ENCODE results near the gene IL1F10. TPM values are rescaled to one million over a fixed set of nuclear protein-coding genes. Genes with fewer than 3 reads are reported as not detected.

The IL1F10 gene
- total RNA-seq, 1 donor from 2014 or later, result not detected

DNA sequence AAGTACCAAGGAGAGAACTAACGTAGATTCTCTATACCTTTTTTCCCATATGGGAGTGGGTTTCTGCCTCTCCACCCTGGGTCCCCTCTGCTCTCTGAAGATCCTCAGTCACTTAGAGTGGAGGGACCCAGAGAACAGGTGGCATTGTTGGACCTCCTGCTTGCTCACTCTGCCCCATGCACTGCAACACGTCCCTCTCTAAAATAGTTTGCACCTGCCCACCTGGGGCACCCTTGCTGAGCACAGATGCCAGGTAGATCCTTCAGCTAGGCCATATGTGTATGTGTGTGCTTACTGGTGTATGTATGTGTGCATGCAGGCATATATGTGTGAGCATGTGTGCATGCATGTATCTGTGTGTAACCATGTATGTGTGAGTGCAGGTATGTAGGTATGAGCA, 6.5 kb upstream of the IL1F10 start:
- no peak overlapping the region for H3K4me3 Mint-ChIP-seq (ENCODE audit: unreplicated experiment)
- H3K79me2 ChIP-seq (ENCODE audit: insufficient read depth, low read length), result no peaks in the 10 kb centered on the region
- H3K9ac ChIP-seq (ENCODE audit: low read length), result no peak overlapping the region
- H3K4me3 ChIP-seq (ENCODE audit: insufficient read depth, low read depth, low read length), result no peak overlapping the region
- FAIRE-seq, result no peak
- H3K27ac Mint-ChIP-seq (ENCODE audit: unreplicated experiment), result no peak overlapping the region
- no peaks in the 10 kb centered on the region for H3K36me3 Mint-ChIP-seq (ENCODE audit: low read depth, unreplicated experiment)
- H4K20me1 ChIP-seq (ENCODE audit: insufficient read depth, low read length), result no peaks in the 10 kb centered on the region
- H3K9me3 ChIP-seq (ENCODE audit: insufficient read depth, low read depth, low read length), result peaks cover 6% of the 10 kb centered on the region
- H3K36me3 ChIP-seq (ENCODE audit: insufficient read depth, low read length), result no peaks in the 10 kb centered on the region
- TF ChIP-seq, protein P1, sequence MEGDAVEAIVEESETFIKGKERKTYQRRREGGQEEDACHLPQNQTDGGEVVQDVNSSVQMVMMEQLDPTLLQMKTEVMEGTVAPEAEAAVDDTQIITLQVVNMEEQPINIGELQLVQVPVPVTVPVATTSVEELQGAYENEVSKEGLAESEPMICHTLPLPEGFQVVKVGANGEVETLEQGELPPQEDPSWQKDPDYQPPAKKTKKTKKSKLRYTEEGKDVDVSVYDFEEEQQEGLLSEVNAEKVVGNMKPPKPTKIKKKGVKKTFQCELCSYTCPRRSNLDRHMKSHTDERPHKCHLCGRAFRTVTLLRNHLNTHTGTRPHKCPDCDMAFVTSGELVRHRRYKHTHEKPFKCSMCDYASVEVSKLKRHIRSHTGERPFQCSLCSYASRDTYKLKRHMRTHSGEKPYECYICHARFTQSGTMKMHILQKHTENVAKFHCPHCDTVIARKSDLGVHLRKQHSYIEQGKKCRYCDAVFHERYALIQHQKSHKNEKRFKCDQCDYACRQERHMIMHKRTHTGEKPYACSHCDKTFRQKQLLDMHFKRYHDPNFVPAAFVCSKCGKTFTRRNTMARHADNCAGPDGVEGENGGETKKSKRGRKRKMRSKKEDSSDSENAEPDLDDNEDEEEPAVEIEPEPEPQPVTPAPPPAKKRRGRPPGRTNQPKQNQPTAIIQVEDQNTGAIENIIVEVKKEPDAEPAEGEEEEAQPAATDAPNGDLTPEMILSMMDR (IDR thresholded peaks at IDR 0.05; ENCODE audit: insufficient read depth, low read depth, low read length), result no peak
- no peak for TF ChIP-seq EZH2 (IDR thresholded peaks at IDR 0.05; ENCODE audit: insufficient read depth, low read length)
- H3K27me3 ChIP-seq (ENCODE audit: insufficient read depth, low read length), result peaks cover 10% of the 10 kb centered on the region
- no peak overlapping the region for H2AFZ ChIP-seq (ENCODE audit: low read depth, low read length)
- H3K9me3 Mint-ChIP-seq (ENCODE audit: unreplicated experiment), result peaks cover 9% of the 10 kb centered on the region
- H3K4me1 ChIP-seq (ENCODE audit: insufficient read depth, low read length), result no peaks in the 10 kb centered on the region
- H3K4me2 ChIP-seq (ENCODE audit: low read length), result no peak overlapping the region
- no peak for DNase-seq (ENCODE audit: low read depth)
- no peak overlapping the region for H3K27ac ChIP-seq (ENCODE audit: low read depth, low read length)
- peaks cover 35% of the 10 kb centered on the region for H3K27me3 Mint-ChIP-seq (ENCODE audit: low read depth, unreplicated experiment)
- H3K4me1 Mint-ChIP-seq (ENCODE audit: low read depth, unreplicated experiment), result no peaks in the 10 kb centered on the region

DNA sequence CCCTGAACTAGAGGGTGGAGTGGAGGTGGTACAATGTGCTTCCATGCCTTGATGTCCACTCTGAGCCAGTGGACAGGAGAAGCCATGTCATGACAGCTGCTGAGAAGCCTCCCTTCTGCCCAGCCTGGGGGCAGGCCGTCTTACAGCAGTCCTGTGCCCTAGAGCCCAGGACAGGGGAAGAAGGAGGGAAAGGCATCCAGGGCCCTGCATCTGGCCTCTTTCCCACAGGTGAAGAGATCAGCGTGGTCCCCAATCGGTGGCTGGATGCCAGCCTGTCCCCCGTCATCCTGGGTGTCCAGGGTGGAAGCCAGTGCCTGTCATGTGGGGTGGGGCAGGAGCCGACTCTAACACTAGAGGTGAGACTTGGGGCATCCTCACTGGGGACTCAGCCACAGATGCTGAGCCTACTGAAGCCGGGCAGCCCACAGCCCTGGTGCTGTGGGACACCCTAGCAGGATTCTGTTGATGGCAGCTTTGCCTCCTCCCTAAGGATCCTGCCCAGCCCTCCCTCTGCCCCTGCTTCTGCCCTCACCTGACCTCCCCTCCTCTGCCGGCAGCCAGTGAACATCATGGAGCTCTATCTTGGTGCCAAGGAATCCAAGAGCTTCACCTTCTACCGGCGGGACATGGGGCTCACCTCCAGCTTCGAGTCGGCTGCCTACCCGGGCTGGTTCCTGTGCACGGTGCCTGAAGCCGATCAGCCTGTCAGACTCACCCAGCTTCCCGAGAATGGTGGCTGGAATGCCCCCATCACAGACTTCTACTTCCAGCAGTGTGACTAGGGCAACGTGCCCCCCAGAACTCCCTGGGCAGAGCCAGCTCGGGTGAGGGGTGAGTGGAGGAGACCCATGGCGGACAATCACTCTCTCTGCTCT, 5.6 kb upstream of the IL1F10 start:
- Histone ChIP-seq H3K27me3 (ENCODE audit: insufficient read depth, low read length) (peaks cover 15% of the 10 kb centered on the region), H4K20me1 (ENCODE audit: insufficient read depth, low read length) (no peaks in the 10 kb centered on the region), H3K36me3 (ENCODE audit: insufficient read depth, low read length) (no peaks in the 10 kb centered on the region), H2AFZ (ENCODE audit: low read depth, low read length) (no peak overlapping the region), H3K9ac (ENCODE audit: low read length) (no peak overlapping the region), H3K4me2 (ENCODE audit: low read length) (no peak overlapping the region), H3K27ac (ENCODE audit: low read depth, low read length) (no peak overlapping the region), H3K9me3 (ENCODE audit: insufficient read depth, low read depth, low read length) (peaks cover 6% of the 10 kb centered on the region), H3K4me3 (ENCODE audit: insufficient read depth, low read depth, low read length) (no peak overlapping the region), H3K79me2 (ENCODE audit: insufficient read depth, low read length) (no peaks in the 10 kb centered on the region), H3K4me1 (ENCODE audit: insufficient read depth, low read length) (no peaks in the 10 kb centered on the region)
- TF ChIP-seq, protein P1 (IDR thresholded peaks at IDR 0.05; ENCODE audit: insufficient read depth, low read depth, low read length), result no peak
- TF ChIP-seq EZH2 (IDR thresholded peaks at IDR 0.05; ENCODE audit: insufficient read depth, low read length), result no peak
- H3K4me3 Mint-ChIP-seq (ENCODE audit: unreplicated experiment), result no peak overlapping the region
- H3K36me3 Mint-ChIP-seq (ENCODE audit: low read depth, unreplicated experiment), result no peaks in the 10 kb centered on the region
- no peak overlapping the region for H3K27ac Mint-ChIP-seq (ENCODE audit: unreplicated experiment)
- peaks cover 42% of the 10 kb centered on the region for H3K27me3 Mint-ChIP-seq (ENCODE audit: low read depth, unreplicated experiment)
- no peaks in the 10 kb centered on the region for H3K4me1 Mint-ChIP-seq (ENCODE audit: low read depth, unreplicated experiment)
- FAIRE-seq, result no peak
- DNase-seq (ENCODE audit: low read depth), result no peak
- peaks cover 7% of the 10 kb centered on the region for H3K9me3 Mint-ChIP-seq (ENCODE audit: unreplicated experiment)

DNA sequence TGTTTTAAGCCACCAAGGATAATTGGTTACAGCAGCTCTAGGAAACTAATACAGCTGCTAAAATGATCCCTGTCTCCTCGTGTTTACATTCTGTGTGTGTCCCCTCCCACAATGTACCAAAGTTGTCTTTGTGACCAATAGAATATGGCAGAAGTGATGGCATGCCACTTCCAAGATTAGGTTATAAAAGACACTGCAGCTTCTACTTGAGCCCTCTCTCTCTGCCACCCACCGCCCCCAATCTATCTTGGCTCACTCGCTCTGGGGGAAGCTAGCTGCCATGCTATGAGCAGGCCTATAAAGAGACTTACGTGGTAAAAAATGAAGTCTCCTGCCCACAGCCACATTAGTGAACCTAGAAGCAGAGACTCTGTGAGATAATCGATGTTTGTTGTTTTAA, 3.5 kb upstream of the IL1F10 start:
- H3K79me2 ChIP-seq (ENCODE audit: insufficient read depth, low read length), result no peaks in the 10 kb centered on the region
- FAIRE-seq (no peak), DNase-seq (ENCODE audit: low read depth) (no peak)
- Mint-ChIP-seq H3K36me3 (ENCODE audit: low read depth, unreplicated experiment) (no peaks in the 10 kb centered on the region), H3K9me3 (ENCODE audit: unreplicated experiment) (peaks cover 9% of the 10 kb centered on the region), H3K4me1 (ENCODE audit: low read depth, unreplicated experiment) (peaks cover 5% of the 10 kb centered on the region), H3K27ac (ENCODE audit: unreplicated experiment) (no peak overlapping the region), H3K4me3 (ENCODE audit: unreplicated experiment) (no peak overlapping the region), H3K27me3 (ENCODE audit: low read depth, unreplicated experiment) (peaks cover 49% of the 10 kb centered on the region)
- H4K20me1 ChIP-seq (ENCODE audit: insufficient read depth, low read length), result no peaks in the 10 kb centered on the region
- H3K36me3 ChIP-seq (ENCODE audit: insufficient read depth, low read length), result no peaks in the 10 kb centered on the region
- no peak overlapping the region for H3K27ac ChIP-seq (ENCODE audit: low read depth, low read length)
- H3K9me3 ChIP-seq (ENCODE audit: insufficient read depth, low read depth, low read length), result peaks cover 6% of the 10 kb centered on the region
- no peak overlapping the region for H3K4me2 ChIP-seq (ENCODE audit: low read length)
- no peak for TF ChIP-seq EZH2 (IDR thresholded peaks at IDR 0.05; ENCODE audit: insufficient read depth, low read length)
- TF ChIP-seq, protein P1 (IDR thresholded peaks at IDR 0.05; ENCODE audit: insufficient read depth, low read depth, low read length), result no peak
- no peak overlapping the region for H3K4me3 ChIP-seq (ENCODE audit: insufficient read depth, low read depth, low read length)
- no peak overlapping the region for H3K9ac ChIP-seq (ENCODE audit: low read length)
- H3K27me3 ChIP-seq (ENCODE audit: insufficient read depth, low read length), result peaks cover 14% of the 10 kb centered on the region
- no peaks in the 10 kb centered on the region for H3K4me1 ChIP-seq (ENCODE audit: insufficient read depth, low read length)
- no peak overlapping the region for H2AFZ ChIP-seq (ENCODE audit: low read depth, low read length)
